HG03135 (cell line): ENCODE data around the gene C6orf47.

Experiments
- ATAC-seq: cut with Tn5 transposase; IDR thresholded peaks from one replicate; pipeline ENCODE4 v1.9.1; 2021; ENCODE audit warnings: mild to moderate bottlenecking, moderate library complexity; ENCODE audit not compliant: unreplicated experiment

The C6orf47 gene

DNA sequence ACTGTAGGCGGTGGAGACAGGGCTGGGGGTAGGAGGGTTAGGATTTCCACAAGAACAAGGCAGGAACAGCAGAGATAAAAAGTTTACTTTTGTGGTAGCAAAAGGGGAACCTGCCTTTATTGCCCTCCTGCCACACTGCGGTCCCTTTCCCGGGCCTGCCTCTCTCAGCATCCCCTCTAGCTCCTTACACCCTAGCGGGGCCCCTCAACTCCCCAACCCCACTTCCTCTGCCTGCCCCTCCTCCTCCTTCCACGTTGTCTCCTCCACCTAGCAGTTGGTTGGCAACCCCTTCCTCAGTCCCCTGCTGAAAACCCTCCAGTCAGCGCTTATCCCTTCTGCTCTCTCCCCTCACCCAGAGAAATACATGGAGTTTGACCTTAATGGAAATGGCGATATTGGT, 44.8 kb downstream of the C6orf47 start:
- no peak for ATAC-seq

DNA sequence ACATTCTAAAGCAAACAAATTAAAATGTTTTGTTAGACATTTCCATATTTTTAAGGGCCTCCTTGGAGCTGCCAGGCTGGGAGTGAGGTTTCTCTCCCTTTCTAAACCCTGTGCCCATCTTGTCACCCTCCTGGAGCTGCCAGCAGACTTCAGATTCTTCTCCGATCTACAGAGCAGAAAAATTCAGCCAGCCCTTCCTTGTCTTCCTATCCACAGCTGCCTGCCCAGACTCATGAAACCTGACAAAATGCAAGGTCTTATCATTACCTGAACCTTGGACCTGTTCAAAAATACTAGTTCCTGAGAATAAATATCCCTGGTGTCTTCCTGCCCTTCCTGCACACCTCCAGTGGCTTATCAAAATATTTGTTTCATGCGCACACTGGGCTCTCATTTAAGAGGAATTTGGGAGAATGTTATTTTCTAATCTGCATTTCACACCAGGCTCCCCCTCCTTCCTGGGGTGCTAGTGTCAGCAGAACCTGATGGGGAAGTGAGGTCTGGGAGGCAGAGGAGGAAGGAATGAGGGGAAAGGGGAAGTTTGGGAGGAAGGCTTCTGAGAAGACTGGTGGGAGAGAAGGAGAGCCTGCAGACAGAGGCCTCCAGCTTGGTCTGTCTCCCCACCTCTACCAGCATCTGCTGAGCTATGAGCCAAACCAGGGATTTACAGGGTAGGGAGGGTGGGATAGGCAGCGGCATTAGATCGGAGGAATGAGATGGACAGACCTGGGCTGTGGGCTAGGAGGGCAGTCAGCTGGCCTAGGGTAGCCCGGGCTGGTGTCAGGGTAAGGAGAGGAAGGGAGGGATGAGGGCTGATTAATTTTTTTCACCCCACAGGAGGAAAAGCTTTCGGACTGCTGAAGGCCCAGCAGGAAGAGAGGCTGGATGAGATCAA, 45.6 kb downstream of the C6orf47 start, which contains the start of gene AIF1:
AIF1 (plus strand) TSS at position 551 of the 895 bp plus-strand sequence; CDS start at position 647, 96 bp downstream.
- no peak for ATAC-seq

DNA sequence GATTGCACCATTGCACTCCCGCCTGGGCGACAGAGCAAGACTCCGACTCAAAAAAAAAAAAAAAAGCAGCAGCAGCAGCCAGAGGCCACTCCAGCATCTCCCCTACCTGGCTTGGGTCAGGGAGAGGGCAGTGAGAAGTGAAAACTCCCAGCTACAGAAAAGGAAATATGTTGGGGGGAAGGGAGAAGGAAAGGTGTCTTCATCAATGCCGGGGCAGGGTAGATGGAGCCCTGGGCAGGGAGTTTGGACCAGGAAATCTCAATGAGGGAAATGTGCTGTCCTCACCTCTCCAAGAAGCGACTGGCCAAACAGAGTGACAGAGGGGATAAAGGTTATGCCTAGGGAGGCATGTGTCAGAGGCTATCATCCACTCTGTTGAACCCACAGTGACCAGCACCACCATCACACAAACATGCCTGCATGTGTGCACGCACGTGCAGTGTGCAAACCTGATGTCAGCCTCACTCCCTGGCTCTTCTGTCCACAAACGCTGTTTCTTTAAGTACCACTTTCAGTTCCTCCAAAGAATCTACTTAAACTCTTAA, 46.4 kb downstream of the C6orf47 start:
- ATAC-seq = no peak

DNA sequence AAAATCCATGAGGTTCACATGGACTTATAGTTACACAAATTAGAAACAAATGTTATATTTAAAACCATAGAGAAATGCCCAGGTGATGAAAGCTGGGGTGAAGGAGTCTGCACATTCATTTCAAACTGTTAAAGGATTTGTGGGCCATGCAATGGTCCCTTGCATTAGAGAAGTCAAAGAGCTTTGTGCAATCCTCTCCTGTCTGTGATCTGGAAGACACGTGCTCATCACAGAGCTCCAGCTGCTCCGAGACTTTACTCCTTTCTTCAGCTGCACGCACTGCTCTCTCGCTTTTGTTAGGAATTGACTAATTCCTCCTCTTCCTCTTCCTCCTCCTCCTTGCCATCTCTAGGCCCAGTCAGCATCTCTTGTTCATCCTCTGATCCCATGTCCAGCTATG, 49.6 kb downstream of the C6orf47 start:
- ATAC-seq = no peak

DNA sequence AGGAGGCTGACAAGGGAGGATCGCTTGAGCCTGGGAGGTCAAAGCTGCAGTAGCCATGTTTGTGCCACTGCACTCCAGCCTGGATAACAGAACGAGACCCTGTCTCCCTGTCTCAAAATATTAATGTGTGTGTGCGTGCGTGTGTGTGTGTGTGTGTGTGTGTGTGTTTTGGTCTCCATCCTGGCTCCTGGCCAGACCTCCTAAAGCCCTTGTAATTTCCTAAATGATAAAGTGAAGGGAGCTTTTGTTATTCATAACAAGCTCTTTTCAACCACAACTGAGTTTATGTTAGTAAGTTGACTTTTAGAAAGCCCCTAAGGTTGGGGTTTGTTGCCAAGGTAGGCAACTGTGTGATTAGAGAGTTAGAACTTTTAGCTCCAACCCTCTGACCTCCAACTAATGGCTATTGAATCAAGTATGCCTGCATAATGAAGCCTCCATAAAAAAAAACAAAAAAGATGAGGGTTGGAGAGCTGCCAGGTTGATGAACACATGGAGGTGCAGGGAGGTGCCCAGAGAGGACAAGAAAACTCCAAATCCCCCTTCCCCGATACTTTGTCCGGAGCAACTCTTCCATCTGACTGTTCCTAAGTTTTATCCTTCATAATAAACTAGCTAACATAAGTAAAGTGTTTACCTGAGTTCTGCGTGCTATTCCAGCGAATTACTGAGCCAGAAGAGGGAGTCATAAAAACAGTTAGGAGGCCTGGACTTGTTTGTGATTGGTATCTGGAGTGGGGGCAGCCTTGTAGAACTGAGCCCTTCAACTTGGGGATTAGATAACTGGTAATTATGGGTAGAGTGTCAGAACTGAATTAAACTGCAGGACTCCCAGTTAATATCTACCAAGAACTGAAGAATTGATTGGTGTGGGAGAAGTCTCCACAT, 50.8 kb downstream of the C6orf47 start:
- ATAC-seq = no peak
